Measurements from ENCODE around the gene PRRT2.

PRRT2 gene

DNA sequence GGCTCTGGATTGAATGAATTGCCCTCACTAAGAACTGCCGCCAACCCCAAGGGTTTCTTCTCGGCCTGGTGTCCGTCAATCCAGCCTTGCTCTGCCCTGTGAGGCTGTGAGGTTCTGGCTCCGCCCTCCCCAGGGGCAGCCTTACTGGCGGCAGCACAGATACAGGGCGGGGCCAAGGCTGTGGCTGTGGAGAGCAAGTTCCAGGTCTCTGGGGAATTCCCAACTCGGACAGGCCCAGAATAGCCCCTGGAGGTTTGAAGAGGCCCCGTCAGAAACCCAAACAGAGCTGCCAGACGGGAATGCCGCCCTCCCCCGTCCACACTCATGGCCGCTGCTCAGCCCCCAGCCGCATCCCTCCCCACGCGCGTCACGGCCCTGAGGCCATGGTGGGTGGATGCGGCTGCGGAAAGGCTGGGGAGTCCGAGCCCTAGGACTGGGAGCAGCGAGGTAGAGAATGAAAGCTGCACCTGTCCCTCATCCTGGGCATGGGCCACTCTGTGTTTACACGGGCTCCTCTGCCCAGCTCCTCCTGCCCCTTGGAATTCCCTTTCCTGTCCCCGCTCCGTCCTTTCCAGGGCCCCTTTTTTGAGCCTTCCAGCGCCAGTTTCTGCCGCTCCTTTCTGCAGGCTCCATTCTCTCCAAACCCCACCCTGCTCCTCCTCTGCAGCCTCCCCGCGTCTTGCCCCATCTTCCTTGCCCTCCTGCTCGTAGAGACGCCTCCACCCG is 660 bp upstream of the PRRT2 start:
- no peak for DNase-seq (ENCODE audit: low read depth in 2 of 2)

DNA sequence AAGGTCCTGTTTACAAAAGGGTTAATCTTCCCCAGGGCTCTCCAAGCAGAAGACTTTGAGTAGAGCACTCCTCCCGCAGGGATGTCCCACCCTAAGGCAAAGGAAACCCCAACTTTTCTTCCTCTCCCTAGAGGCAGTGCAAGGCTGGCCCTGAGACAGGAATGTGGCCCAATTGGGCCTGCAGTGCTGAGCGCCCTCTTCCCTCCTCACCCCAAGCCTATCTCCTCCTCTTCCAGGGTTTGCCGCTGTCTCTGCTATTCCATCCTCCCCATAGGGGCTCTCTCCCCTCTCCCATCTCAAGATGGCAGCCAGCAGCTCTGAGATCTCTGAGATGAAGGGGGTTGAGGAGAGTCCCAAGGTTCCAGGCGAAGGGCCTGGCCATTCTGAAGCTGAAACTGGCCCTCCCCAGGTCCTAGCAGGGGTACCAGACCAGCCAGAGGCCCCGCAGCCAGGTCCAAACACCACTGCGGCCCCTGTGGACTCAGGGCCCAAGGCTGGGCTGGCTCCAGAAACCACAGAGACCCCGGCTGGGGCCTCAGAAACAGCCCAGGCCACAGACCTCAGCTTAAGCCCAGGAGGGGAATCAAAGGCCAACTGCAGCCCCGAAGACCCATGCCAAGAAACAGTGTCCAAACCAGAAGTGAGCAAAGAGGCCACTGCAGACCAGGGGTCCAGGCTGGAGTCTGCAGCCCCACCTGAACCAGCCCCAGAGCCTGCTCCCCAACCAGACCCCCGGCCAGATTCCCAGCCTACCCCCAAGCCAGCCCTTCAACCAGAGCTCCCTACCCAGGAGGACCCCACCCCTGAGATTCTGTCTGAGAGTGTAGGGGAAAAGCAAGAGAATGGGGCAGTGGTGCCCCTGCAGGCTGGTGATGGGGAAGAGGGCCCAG is 1.0 kb downstream of the PRRT2 start:
- no peak for DNase-seq (ENCODE audit: low read depth in 2 of 2)

DNA sequence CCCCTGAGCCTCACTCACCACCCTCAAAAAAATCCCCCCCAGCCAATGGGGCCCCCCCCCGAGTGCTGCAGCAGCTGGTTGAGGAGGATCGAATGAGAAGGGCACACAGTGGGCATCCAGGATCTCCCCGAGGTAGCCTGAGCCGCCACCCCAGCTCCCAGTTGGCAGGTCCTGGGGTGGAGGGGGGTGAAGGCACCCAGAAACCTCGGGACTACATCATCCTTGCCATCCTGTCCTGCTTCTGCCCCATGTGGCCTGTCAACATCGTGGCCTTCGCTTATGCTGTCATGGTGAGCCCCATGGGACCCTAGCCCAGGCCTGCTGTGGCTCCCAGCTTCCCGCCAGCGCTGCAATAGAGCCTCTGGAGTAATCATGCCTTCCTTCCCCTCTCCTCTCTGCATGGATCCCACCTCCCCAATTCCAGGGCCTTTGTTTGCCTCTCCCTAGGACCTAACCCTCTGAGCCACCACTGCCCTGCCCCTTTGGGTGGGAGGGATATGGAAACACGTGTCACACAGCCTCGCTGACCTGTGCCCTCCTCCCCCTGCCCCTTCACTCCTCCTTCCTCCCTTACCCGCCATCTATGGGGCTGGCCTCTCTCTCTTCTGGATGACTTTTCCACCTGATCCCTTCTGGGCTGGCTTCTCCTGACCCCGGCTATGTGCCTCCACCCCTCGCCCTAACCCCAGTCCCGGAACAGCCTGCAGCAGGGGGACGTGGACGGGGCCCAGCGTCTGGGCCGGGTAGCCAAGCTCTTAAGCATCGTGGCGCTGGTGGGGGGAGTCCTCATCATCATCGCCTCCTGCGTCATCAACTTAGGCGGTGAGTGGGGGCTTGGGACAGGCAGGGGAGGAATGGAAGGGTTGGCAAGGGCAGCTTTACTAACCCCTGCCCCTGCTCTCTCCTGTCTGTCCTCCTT is 1.9 kb downstream of the PRRT2 start:
- DNase-seq (ENCODE audit: low read depth in 2 of 2) = no peak

DNA sequence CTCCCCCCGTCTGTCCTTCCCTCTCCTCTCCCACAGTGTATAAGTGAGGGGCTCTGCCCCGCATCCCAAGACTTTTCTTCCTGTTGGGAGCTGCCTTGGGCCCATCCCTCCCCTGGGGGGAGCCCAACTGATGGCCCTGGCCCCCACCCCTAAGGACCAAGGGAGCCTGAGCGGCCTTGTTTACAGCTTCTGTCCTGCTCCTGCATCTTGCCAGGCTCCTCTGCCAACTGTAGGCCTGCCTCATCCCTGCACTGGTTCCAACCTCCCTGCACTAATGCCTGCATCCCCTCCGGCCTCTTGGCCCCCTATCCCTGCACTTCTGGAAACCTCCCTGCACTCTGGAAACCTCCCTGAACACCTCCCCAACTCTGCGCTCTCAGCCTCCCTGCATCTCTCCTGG is 2.6 kb downstream of the PRRT2 start:
- no peak for DNase-seq (ENCODE audit: low read depth in 2 of 2)

DNA sequence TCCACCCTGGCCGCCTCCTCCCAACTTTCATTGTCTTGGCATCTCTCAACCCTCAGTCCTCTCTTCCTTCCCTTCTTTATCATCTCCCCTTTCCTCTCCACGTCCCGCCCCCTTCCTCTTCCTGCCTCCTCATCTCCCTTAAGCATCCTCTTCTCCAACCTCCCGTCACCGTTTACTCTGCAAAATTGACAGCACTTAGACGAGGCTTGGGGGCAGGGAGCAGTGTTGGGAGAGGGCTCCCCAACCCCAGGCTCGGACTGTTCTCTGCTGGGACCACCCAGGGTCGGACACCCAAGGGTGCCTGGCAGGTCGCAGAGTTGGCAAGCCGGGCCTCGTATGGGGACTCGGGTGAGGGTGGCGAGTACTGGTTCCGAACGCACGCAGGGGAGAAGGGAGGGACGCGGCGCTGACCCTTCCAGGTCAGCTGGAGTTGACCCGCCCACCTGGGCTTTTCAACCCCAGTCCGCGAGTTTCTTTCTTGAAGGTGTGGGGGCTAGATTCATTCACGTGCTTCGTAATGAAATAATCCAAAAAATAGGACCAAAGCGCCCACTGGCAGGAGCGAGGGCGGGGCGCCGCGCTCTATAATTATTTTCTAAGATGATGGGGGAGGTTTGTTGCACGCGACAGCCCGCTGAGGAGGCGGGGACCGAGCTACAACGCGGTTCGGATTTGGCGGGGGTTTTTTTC is 3.2 kb downstream of the PRRT2 start:
- no peak for DNase-seq (ENCODE audit: low read depth in 2 of 2)

DNA sequence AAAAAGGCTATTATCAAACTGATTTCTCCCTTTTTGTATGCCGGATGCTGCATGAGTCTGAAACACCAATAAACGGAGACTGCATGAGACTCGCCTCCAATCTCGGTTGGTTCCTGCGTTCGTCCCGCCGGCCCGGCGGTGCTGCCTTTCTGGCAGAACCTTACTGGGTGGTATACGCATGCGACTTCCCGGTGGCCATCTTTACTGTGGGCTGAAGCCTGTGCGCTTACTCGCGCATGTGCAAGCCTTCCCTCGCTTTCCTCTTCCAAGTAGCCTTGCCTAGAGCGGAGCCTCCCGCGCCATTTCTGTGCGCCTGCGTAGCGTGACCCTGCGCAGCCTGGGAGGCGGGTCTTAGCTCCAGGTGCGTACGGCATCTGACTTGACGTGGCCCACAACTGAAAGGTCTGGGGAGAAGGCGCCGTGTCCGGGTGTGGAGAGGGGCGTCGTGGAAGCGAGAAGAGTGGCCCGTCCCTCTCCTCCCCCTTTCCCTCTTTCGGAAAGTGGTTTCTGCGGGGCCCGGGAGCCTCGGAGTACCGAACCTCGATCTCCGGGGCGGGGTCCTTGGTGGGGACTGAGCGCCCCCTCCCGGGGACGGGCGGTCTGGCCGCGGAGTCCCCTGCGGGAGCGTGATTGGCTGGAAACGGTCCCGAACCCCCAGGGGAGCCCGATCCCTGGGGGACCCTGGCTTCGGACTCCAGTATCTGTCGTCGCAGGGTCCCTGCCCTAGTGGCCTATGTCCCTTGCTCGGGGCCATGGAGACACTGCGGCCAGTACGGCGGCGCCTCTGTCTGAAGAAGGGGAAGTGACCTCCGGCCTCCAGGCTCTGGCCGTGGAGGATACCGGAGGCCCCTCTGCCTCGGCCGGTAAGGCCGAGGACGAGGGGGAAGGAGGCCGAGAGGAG is 4.0 kb downstream of the PRRT2 start, which contains the start of gene PAGR1:
TSS of gene PAGR1 (plus strand) at position 360 of the 901 bp plus-strand sequence. CDS start at position 734, 374 bp downstream.
- DNase-seq (ENCODE audit: low read depth in 2 of 2) = peak; percentile 96

DNA sequence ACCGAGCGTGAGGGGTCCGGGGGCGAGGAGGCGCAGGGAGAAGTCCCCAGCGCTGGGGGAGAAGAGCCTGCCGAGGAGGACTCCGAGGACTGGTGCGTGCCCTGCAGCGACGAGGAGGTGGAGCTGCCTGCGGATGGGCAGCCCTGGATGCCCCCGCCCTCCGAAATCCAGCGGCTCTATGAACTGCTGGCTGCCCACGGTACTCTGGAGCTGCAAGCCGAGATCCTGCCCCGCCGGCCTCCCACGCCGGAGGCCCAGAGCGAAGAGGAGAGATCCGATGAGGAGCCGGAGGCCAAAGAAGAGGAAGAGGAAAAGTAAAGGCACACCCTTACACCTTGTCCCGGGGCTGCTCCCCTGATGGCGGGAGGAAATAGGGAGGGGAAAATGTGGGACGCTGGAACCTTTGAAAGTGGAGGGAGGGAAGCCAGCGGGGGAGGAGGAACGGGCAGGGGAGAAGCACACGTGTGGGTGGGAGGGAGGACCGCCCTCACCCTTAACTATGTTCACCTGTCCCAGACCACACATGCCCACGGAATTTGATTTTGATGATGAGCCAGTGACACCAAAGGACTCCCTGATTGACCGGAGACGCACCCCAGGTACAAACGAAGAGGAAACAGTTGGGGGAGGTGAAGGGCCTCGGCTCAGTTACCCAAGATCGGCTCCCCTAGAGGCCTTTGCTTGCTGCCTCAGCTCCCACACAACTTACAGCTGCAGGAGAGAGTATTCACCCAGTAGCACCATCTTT is 4.9 kb downstream of the PRRT2 start:
- no peak for DNase-seq (ENCODE audit: low read depth in 2 of 2)

DNA sequence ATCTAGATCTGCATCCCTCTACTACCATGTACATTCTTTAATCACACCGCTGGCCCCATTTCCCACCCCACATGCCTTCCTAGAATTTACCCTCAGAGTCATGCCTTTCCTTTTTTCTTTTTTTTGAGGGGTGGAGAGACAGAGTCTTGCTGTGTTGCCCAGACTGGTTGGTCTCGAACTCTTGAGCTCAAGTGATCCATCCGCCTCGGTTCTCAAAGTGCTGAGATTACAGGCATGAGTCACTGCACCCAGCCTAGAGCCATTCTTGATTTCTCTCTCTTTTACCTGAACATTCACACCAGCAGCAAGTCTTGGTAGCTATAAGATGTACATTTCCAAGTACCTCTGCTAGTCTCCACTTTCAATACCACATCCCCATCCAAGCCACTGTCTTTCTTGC is 6.1 kb downstream of the PRRT2 start:
- DNase-seq (ENCODE audit: low read depth in 2 of 2) = no peak

DNA sequence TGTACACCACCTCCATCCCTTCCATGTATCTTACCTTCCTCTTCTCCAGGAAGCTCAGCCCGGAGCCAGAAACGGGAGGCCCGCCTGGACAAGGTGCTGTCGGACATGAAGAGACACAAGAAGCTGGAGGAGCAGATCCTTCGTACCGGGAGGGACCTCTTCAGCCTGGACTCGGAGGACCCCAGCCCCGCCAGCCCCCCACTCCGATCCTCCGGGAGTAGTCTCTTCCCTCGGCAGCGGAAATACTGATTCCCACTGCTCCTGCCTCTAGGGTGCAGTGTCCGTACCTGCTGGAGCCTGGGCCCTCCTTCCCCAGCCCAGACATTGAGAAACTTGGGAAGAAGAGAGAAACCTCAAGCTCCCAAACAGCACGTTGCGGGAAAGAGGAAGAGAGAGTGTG is 7.5 kb downstream of the PRRT2 start:
- no peak for DNase-seq (ENCODE audit: low read depth in 2 of 2)

DNA sequence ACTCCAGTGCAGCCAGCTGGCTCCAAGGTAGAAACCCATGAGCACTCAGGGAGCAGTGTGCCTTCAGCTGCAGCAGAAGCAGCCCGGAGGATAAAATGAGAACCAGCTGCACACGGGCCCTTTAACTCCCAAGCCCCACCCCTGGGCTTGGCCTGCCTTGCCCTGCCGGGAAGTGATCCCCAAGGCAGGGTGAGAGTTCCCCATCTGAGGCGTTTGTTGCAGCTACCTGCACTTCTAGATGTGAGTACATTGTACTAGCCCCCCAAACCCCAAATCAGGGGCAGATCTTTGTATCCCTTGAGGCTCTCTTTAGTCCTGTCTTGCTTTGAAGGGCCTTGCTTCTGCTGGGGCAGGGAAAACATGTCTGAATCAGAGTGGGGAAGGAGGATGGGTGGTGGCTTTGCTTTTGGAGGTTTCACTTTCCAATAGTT is 8.3 kb downstream of the PRRT2 start, which contains the start of gene MVP:
TSS of gene MVP (plus strand) at position 192 of the 431 bp plus-strand sequence. CDS start 10,088 bp downstream, outside the sequence.
- no peak for DNase-seq (ENCODE audit: low read depth in 2 of 2)

DNA sequence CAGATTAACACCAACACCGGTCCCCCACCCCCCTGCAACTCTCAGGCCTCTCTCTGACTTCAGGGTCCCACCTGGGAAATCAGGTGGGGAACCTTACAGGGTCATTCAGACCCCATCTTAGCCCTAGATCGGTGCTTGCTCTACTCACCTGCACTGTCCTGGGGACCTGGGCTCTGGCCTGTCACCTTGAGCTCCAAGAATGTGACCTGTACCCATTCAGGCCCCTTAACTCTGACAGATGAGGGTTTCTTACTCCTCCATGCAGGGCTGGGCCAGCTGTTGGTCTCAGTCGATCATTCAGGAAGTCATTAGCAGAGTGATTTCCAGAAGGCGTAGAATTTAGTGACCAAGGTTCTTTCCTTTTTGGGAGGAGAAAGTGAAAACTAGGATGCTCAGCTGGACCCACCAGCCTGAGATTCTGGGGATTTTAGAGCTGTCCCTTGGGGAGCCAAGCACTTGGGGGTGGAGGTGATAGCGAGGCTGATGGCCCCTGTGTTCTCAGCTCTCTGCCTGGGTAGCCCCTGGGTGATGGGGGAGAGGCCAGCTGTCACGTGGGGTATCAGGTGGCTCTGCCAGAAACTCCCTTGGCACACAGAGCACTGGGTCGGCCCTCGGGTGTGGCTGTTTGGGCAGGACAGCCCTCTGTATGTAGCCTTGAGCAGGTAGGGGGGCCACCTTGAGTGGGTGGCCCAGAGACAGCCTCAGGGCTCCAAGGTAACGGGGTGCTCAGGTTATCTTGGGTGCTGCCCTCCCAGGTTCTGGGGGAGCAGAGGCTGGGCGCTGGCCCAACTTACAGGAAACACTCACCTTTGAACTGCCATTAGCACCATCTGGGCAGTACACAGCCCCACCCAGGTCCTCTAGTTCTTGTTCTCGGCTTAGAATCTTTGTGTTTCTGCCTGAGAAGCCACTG is 9.0 kb downstream of the PRRT2 start:
- no peak for DNase-seq (ENCODE audit: low read depth in 2 of 2)

DNA sequence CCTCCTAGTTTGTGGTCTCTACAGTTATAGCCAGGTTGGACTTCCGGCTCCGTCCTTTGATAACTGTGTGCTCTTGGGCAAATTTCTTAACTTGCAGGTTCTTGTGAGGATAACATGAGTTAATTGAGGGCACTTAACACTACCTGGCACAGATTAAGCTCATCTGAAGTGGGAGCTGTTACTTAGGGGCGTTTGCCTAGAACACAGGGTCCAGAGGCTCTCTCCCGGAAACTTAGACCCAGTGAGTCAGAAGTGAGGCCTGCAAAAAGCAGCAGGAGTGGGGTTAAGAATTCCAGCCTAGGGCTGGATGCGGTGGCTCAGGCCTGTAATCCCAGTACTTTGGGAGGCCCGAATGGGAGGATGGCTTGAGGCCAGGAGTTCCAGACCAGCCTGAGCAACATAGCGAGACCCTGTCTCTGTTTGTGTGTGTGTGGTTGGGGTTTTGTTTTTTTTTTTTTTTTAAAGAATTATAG is 9.7 kb downstream of the PRRT2 start:
- DNase-seq (ENCODE audit: low read depth in 2 of 2) = no peak

DNA sequence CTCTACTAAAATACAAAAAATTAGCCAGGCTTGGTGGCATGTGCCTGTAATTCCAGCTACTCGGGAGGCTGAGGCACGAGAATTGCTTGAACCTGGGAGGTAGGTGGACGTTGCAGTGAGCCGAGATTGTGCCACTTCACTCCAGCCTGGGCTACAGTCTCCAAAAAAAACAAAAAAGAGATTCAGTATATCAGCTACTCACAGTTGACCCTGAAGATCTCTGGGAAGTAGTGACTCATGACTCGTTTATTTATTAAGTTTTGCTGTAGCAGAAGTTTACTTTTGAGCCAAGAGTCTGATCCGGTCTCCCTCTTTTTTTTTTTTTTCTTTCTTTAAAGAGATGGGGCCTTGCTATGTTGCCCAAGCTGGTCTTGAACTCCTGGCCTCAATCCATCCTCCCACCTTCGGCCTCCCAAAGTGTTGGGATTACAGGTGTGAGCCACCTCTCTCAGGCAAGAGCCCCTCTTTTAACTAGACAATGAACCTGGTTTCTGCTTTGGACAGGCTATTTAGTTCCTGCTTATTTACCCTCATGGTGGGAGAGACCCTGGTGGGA is 12.7 kb downstream of the PRRT2 start:
- no peak for DNase-seq (ENCODE audit: low read depth in 2 of 2)

DNA sequence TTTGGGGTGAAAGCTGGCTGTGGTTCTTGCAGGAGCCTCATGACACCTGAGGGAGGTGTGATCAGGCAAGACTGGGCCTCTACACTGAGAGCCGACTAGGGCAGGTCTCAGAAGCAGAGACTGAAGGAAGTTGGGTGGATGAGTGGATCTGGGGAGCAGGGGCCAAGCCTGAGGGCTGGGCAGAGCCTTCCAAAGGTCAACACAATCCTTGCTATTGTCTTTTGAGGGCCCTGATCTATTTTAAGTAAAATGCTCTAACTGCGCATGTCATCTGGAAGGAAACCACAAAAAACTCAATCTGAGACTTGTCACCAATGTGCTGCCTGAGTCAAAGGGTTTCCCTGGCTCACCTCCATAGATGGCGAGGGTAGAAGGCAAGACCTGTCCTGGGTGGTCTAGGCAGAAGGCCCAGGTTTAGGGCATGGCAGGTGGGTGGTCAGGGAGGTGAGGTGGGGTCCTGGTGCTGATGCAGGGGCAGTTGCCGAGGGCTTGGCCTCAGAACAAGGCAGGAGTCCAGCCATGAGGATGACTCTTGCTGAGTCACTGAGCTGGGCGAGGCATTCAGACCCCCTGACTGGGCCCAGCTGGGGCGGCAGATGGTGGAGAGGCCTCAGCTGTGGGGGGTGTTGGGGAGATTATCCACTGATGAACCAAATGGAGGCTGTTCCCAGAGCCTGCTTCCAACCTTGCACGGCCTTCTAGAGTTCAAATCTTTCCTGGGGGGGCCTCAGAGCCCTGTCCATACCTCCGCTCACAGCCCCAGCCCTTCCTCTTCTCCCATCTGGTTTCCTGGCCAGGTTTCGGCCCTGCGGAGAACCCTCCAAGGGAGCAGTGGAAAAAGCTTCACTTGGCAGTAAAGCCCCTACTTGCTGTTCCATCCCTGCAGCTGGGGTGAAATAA is 13.4 kb downstream of the PRRT2 start:
- DNase-seq (ENCODE audit: low read depth in 2 of 2) = no peak

DNA sequence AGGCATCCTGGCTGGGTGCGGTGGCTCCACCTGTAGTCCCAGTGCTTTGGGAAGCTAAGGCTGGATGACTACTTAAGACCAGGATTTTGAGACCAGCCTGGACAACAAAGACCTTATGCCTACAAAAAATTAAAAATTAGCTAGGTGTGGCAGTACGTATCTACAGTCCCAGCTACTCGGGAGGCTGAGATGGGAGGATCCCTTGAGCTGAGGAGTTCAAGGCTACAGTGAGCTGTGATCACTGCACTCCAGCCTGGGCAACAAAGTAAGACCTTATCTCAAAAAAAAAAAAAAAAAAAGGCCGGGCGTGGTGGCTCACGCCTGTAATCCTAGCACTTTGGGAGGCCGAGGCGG is 14.3 kb downstream of the PRRT2 start:
- no peak for DNase-seq (ENCODE audit: low read depth in 2 of 2)

DNA sequence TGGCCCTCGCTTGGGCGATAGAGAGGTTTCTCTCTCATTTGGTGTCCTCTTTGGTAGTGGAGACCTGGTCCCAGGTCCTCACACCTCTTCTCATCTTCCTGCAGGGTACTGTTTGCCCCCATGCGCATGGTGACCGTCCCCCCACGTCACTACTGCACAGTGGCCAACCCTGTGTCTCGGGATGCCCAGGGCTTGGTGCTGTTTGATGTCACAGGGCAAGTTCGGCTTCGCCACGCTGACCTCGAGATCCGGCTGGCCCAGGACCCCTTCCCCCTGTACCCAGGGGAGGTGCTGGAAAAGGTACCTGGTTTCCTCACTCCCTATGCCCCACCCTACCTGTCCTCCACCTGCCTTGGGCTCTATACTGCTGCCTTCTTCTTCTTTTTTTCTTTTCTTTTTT is 18.8 kb downstream of the PRRT2 start:
- DNase-seq (ENCODE audit: low read depth in 2 of 2) = no peak

DNA sequence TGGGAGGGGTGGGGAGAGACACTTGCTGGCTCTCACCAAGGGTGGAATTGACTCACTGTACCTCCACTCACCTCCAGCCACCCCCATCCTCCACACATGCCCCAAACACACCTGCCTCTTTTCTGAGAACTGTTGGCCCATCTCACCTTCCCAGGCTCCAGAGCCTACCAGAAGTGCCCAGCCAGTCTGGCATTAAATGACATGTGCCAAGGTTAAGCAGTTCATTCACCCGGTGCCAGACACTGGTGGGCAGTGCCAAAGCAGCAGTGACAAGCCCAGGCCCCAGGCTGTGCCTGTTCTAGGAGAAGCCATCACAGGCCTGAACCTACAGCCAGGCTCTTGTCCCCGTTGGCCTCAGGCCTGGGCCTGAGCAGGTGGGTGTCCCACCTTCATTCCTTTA is 19.5 kb downstream of the PRRT2 start:
- DNase-seq (ENCODE audit: low read depth in 2 of 2) = no peak

Data from stimulated activated CD8-positive, alpha-beta memory T cell treated with anti-CD3 and anti-CD28 coated beads, Interleukin-2, amount 100 ng/mL, for 1 hour (primary cell).